ENCODE data around the gene TAF1A.
A peak's percentile ranks its signal among the peaks of the same experiment; 100 is the strongest.

Gene TAF1A

GRCh38 chr1:222579316-222579715 is 10.4 kb downstream of the TAF1A start:
- Mint-ChIP-seq H3K27ac (no peak overlapping the region), H3K36me3 (peaks cover 51 to 73% of the 10 kb centered on the region in 2 donors), H3K9me3 (peaks cover 2 to 5% of the 10 kb centered on the region in 2 donors), H3K4me1 (peaks cover 34 to 41% of the 10 kb centered on the region in 2 donors), H3K27me3 (no peaks in the 10 kb centered on the region), H3K4me3 (no peak overlapping the region)
- ATAC-seq (replicated peaks) (no peak), DNase-seq (no peak)

- H3K27me3 Mint-ChIP-seq = no peaks in the 10 kb centered on the region
- H3K27ac Mint-ChIP-seq = peak overlapping the region; percentile 60
- no peak overlapping the region for H3K4me3 Mint-ChIP-seq
- peaks cover 48 to 79% of the 10 kb centered on the region in 2 donors for H3K36me3 Mint-ChIP-seq
- ATAC-seq (replicated peaks) = no peak
- DNase-seq = no peak
- peaks cover 3 to 8% of the 10 kb centered on the region in 2 donors for H3K9me3 Mint-ChIP-seq
- peaks cover 14 to 33% of the 10 kb centered on the region in 2 donors for H3K4me1 Mint-ChIP-seq
Measured at GRCh38 chr1:222570837-222571236, 18.9 kb downstream of the TAF1A start.

- Mint-ChIP-seq H3K4me1 (peaks cover 6 to 10% of the 10 kb centered on the region in 2 donors), H3K9me3 (no peaks in the 10 kb centered on the region), H3K4me3 (no peak overlapping the region), H3K27ac (no peak overlapping the region), H3K27me3 (no peaks in the 10 kb centered on the region), H3K36me3 (peaks cover 23 to 29% of the 10 kb centered on the region in 2 donors)
- ATAC-seq (replicated peaks) (no peak), DNase-seq (no peak)
Measured at GRCh38 chr1:222561656-222562055, 28.1 kb downstream of the TAF1A start.

GRCh38 chr1:222557574-222557973 is 32.2 kb downstream of the TAF1A start:
- peaks cover 1 to 10% of the 10 kb centered on the region in 2 donors for H3K4me1 Mint-ChIP-seq
- no peaks in the 10 kb centered on the region for H3K27me3 Mint-ChIP-seq
- no peaks in the 10 kb centered on the region for H3K9me3 Mint-ChIP-seq
- H3K36me3 Mint-ChIP-seq = peaks cover 21 to 32% of the 10 kb centered on the region in 2 donors
- H3K27ac Mint-ChIP-seq = no peak overlapping the region
- ATAC-seq (replicated peaks) = no peak
- DNase-seq = no peak
- H3K4me3 Mint-ChIP-seq = no peak overlapping the region

GRCh38 chr1:222557148-222557547 is 32.6 kb downstream of the TAF1A start:
- Mint-ChIP-seq H3K27ac (no peak overlapping the region), H3K36me3 (peaks cover 21 to 31% of the 10 kb centered on the region in 2 donors)
- no peak for ATAC-seq (replicated peaks)

GRCh38 chr1:222555992-222556615 is 33.6 kb downstream of the TAF1A start:
- Mint-ChIP-seq H3K27me3 (no peaks in the 10 kb centered on the region), H3K4me3 (no peak overlapping the region), H3K36me3 (peaks cover 21 to 30% of the 10 kb centered on the region in 2 donors), H3K9me3 (no peaks in the 10 kb centered on the region), H3K27ac (no peak overlapping the region), H3K4me1 (peaks cover 1 to 10% of the 10 kb centered on the region in 2 donors)
- no peak for DNase-seq
- no peak for ATAC-seq (replicated peaks)

More at GRCh38 chr1:222557148-222557547, 32.6 kb downstream of the TAF1A start:
- H3K9me3 Mint-ChIP-seq = no peaks in the 10 kb centered on the region
- no peaks in the 10 kb centered on the region for H3K27me3 Mint-ChIP-seq
- peaks cover 1 to 10% of the 10 kb centered on the region in 2 donors for H3K4me1 Mint-ChIP-seq
- no peak for DNase-seq
- no peak overlapping the region for H3K4me3 Mint-ChIP-seq

- Mint-ChIP-seq H3K4me1 (peaks cover 1 to 10% of the 10 kb centered on the region in 2 donors), H3K9me3 (no peaks in the 10 kb centered on the region), H3K4me3 (no peak overlapping the region), H3K27ac (no peak overlapping the region), H3K36me3 (peaks cover 17 to 26% of the 10 kb centered on the region in 2 donors), H3K27me3 (no peaks in the 10 kb centered on the region)
- DNase-seq (no peak), ATAC-seq (replicated peaks) (no peak)
Measured at GRCh38 chr1:222554177-222554576, 35.6 kb downstream of the TAF1A start.

- ATAC-seq (replicated peaks) = no peak
- Mint-ChIP-seq H3K4me3 (no peak overlapping the region), H3K36me3 (peaks cover 15 to 26% of the 10 kb centered on the region in 2 donors), H3K27ac (peak overlapping the region; percentile 47), H3K4me1 (peaks cover 1 to 10% of the 10 kb centered on the region in 2 donors), H3K27me3 (no peaks in the 10 kb centered on the region), H3K9me3 (no peaks in the 10 kb centered on the region)
- no peak for DNase-seq
Measured at GRCh38 chr1:222552882-222553281, 36.9 kb downstream of the TAF1A start.

- no peaks in the 10 kb centered on the region for H3K9me3 Mint-ChIP-seq
- H3K36me3 Mint-ChIP-seq = peaks cover 3% of the 10 kb centered on the region in 2 donors
Measured at GRCh38 chr1:222547944-222548671, 41.6 kb downstream of the TAF1A start, which contains the start of gene HHIPL2. HHIPL2 (minus strand) TSS chr1:222548104; CDS start chr1:222548044, 60 bp downstream.

GRCh38 chr1:222547260-222547614 is 42.5 kb downstream of the TAF1A start:
- no peak for ATAC-seq (replicated peaks)
- H3K27ac Mint-ChIP-seq = no peak overlapping the region
- H3K9me3 Mint-ChIP-seq = no peaks in the 10 kb centered on the region
- H3K36me3 Mint-ChIP-seq = peaks cover 3% of the 10 kb centered on the region in 2 donors
- H3K4me1 Mint-ChIP-seq = no peaks in the 10 kb centered on the region
- DNase-seq = no peak
- peaks cover 6 to 23% of the 10 kb centered on the region in 2 donors for H3K27me3 Mint-ChIP-seq
- H3K4me3 Mint-ChIP-seq = no peak overlapping the region

More at GRCh38 chr1:222547944-222548671, 41.6 kb downstream of the TAF1A start, which contains the start of gene HHIPL2:
- Mint-ChIP-seq H3K27ac (no peak within 1 kb of the TSS), H3K4me1 (peaks cover 0 to 2% of the 10 kb centered on the region in 2 donors), H3K27me3 (peaks cover 6 to 19% of the 10 kb centered on the region in 2 donors), H3K4me3 (no peak within 1 kb of the TSS)
- no peak for DNase-seq
- ATAC-seq (replicated peaks) = no peak

- ATAC-seq (replicated peaks) (no peak), DNase-seq (no peak)
- Mint-ChIP-seq H3K36me3 (peaks cover 2% of the 10 kb centered on the region in 2 donors), H3K27me3 (peaks cover 6 to 23% of the 10 kb centered on the region in 2 donors), H3K9me3 (no peaks in the 10 kb centered on the region), H3K4me1 (no peaks in the 10 kb centered on the region), H3K4me3 (no peak overlapping the region), H3K27ac (no peak overlapping the region)
Measured at GRCh38 chr1:222546548-222547259, 43.0 kb downstream of the TAF1A start.

GRCh38 chr1:222546091-222546490 is 43.6 kb downstream of the TAF1A start:
- peaks cover 6 to 23% of the 10 kb centered on the region in 2 donors for H3K27me3 Mint-ChIP-seq
- no peak overlapping the region for H3K4me3 Mint-ChIP-seq
- H3K4me1 Mint-ChIP-seq = no peaks in the 10 kb centered on the region
- no peaks in the 10 kb centered on the region for H3K9me3 Mint-ChIP-seq
- H3K27ac Mint-ChIP-seq = no peak overlapping the region
- ATAC-seq (replicated peaks) (no peak), DNase-seq (no peak)
- H3K36me3 Mint-ChIP-seq = no peaks in the 10 kb centered on the region

GRCh38 chr1:222543817-222544216 is 45.9 kb downstream of the TAF1A start:
- H3K27me3 Mint-ChIP-seq = peaks cover 6 to 23% of the 10 kb centered on the region in 2 donors
- no peak overlapping the region for H3K27ac Mint-ChIP-seq
- H3K9me3 Mint-ChIP-seq = no peaks in the 10 kb centered on the region
- no peaks in the 10 kb centered on the region for H3K4me1 Mint-ChIP-seq
- H3K36me3 Mint-ChIP-seq = no peaks in the 10 kb centered on the region
- DNase-seq (no peak), ATAC-seq (replicated peaks) (no peak)
- no peak overlapping the region for H3K4me3 Mint-ChIP-seq

GRCh38 chr1:222540598-222540995 is 49.1 kb downstream of the TAF1A start:
- DNase-seq = no peak
- Mint-ChIP-seq H3K9me3 (no peaks in the 10 kb centered on the region), H3K27ac (no peak overlapping the region)

More at GRCh38 chr1:222540598-222540995, 49.1 kb downstream of the TAF1A start:
- H3K4me3 Mint-ChIP-seq = no peak overlapping the region
- H3K27me3 Mint-ChIP-seq = peaks cover 6 to 19% of the 10 kb centered on the region in 2 donors
- no peaks in the 10 kb centered on the region for H3K4me1 Mint-ChIP-seq
- ATAC-seq (replicated peaks) = no peak
- no peaks in the 10 kb centered on the region for H3K36me3 Mint-ChIP-seq
